ENCODE data around the gene NCS1. TPM values are rescaled to one million over a fixed set of nuclear protein-coding genes. Genes with fewer than 3 reads are reported as not detected.

NCS1 gene
- total and polyA plus RNA-seq, 2 of the 8 experiments (the other 6 are each of a cell fraction or from before 2014, with no cell fraction given) = 34.7 to 47.6 TPM

GRCh38 chr9:130265431-130266235, 93.4 kb downstream of the NCS1 start, which contains the start of gene HMCN2:
Gene HMCN2, plus strand, starts transcription at chr9:130265760. Its CDS starts 119 bp downstream, at chr9:130265879.
- no peak within 1 kb of the TSS; the same call in 1 of the 2 replicates for H2AK5ac ChIP-seq (ENCODE audit: low read depth, low read length)
- FAIRE-seq (no peak), DNase-seq (ENCODE audit: low read depth in 1 of 2, low spot score in 2 of 2) (peak in 1 of 2 experiments; percentile 76)
- H3K56ac ChIP-seq (replicated peaks; ENCODE audit: insufficient read length, low read depth, low read length) = no peak within 1 kb of the TSS
- peak within 1 kb of the TSS; percentile 95; the same call in 1 of the 2 replicates for H2BK20ac ChIP-seq (ENCODE audit: low read length)
- peak within 1 kb of the TSS; percentile 70 for H4K91ac ChIP-seq (replicated peaks; ENCODE audit: insufficient read length, low read length)
- ChIA-PET CTCF (ENCODE audit: partially characterized antibody) (interaction anchor here (1.0 kb wide), 1 partner anchor 29 kb away, joined by 6 read pairs; no protein-coding TSS in a partner anchor), POLR2A (ENCODE audit: partially characterized antibody) (interaction anchor here (0.8 to 1.4 kb wide), 6 partner anchors 11 to 53 kb away, joined by 3 to 4 read pairs (median 3); no protein-coding TSS in a partner anchor)
- H2AFZ ChIP-seq (ENCODE audit: low read length) = no peak within 1 kb of the TSS
- peak within 1 kb of the TSS; percentile 89; the same call in 1 of the 2 replicates for H2BK12ac ChIP-seq (ENCODE audit: low read depth, low read length)
- H2BK120ac ChIP-seq (replicated peaks; ENCODE audit: low read depth, low read length) = no peak within 1 kb of the TSS
- peak within 1 kb of the TSS; percentile 45 for H3K4ac ChIP-seq (replicated peaks; ENCODE audit: insufficient read length, low read depth, low read length)
- H3K4me1 ChIP-seq (replicated peaks in 1 of 4; ENCODE audit: control insufficient read depth in 3 of 4, insufficient read depth in 4 of 4, low read length in 3 of 4) = peaks cover 10 to 24% (median 15%) of the 10 kb centered on the region in 4 experiments
- peak within 1 kb of the TSS; percentile 88 for H3K18ac ChIP-seq (ENCODE audit: extremely low read depth, low read length)
- whole genome bisulfite sequencing, 2 experiments (ENCODE audit: extremely low coverage in 1 of 2, insufficient coverage in 1 of 2, insufficient read length in 1 of 2, insufficient replicate concordance in 2 of 2, low coverage in 1 of 2, low lambda C conversion rate in 2 of 2, missing lambda C conversion rate in 1 of 2) = 0% methylated on average over 23 of the region's 89 CpGs; no CpG with 5 or more reads in 1 of the 2 experiments
- peak within 1 kb of the TSS in 2 of 4 experiments; percentile 45 to 50; a peak in 5 of 7 replicates for H3K9ac ChIP-seq (replicated peaks in 1 of 4; ENCODE audit: extremely low read depth in 1 of 4, low read depth in 3 of 4, low read length in 3 of 4)
- H3K14ac ChIP-seq (ENCODE audit: insufficient read length) = no peak within 1 kb of the TSS
- peak within 1 kb of the TSS; percentile 38 to 68 (median 60) for H3K4me3 ChIP-seq (ENCODE audit: extremely low read depth in 1 of 4, insufficient read depth in 2 of 4, low read depth in 3 of 4, low read length in 4 of 4)
- no peak within 1 kb of the TSS for H3K27ac ChIP-seq (ENCODE audit: low read depth, low read length)
- peak within 1 kb of the TSS; percentile 95 for H2BK15ac ChIP-seq (ENCODE audit: low read length)
- no peaks in the 10 kb centered on the region for H3K36me3 ChIP-seq (ENCODE audit: control insufficient read depth in 2 of 4, insufficient read depth in 4 of 4, low read length in 3 of 4)
- no peaks in the 10 kb centered on the region for H3K9me3 ChIP-seq (ENCODE audit: insufficient read depth in 2 of 2, low read depth in 1 of 2, low read length in 1 of 2)
- no peaks in the 10 kb centered on the region; the same call in 1 of the 2 replicates for H3K79me1 ChIP-seq (ENCODE audit: low read depth, low read length)
- H4K20me1 ChIP-seq (replicated peaks in 1 of 2; ENCODE audit: control insufficient read depth in 1 of 2, insufficient read depth in 2 of 2, low read length in 2 of 2) = no peaks in the 10 kb centered on the region
- no peak within 1 kb of the TSS; the same call in 1 of the 2 replicates for H2BK5ac ChIP-seq (ENCODE audit: low read depth, low read length)
- H3K23ac ChIP-seq (ENCODE audit: insufficient read length) = no peak within 1 kb of the TSS
- peak within 1 kb of the TSS; percentile 78 to 82 for H3K4me2 ChIP-seq (ENCODE audit: insufficient read depth in 1 of 2, low read depth in 2 of 2, low read length in 2 of 2)
- H4K8ac ChIP-seq (ENCODE audit: extremely low read depth, insufficient read depth, low read length) = peak within 1 kb of the TSS; percentile 86
- peaks cover 0 to 6% of the 10 kb centered on the region in 2 experiments; a peak in 1 of 4 replicates for H3K79me2 ChIP-seq (ENCODE audit: control insufficient read depth in 1 of 2, insufficient read depth in 2 of 2, low read length in 2 of 2)
- H3K23me2 ChIP-seq (ENCODE audit: low read depth, low read length) = peaks cover 11% of the 10 kb centered on the region; the same call in 1 of the 2 replicates
- peaks cover 0 to 20% (median 14%) of the 10 kb centered on the region in 4 experiments; a peak in 6 of 7 replicates for H3K27me3 ChIP-seq (replicated peaks in 1 of 4; ENCODE audit: control insufficient read depth in 3 of 4, extremely low read depth in 1 of 4, insufficient read depth in 3 of 4, low read length in 3 of 4)
- peak within 1 kb of the TSS; percentile 32 for H4K5ac ChIP-seq (ENCODE audit: insufficient read length, low read depth, low read length)
- TF ChIP-seq POLR2AphosphoS5 (IDR thresholded peaks at IDR 0.05; ENCODE audit: low read depth, low read length) = no peak
- no peak for TF ChIP-seq TCF12 (IDR thresholded peaks at IDR 0.05; ENCODE audit: low read depth, low read length)
- peak; percentile 36 for TF ChIP-seq TAF7 (optimal IDR thresholded peaks at IDR 0.05; ENCODE audit: borderline replicate concordance, low read depth, low read length)
- no peak for TF ChIP-seq SP2 (IDR thresholded peaks at IDR 0.05; ENCODE audit: low read length)
- TF ChIP-seq CEBPB (IDR thresholded peaks at IDR 0.05; ENCODE audit: low read depth, low read length) = no peak
- peak in 1 of 2 experiments; percentile 59; a peak in 1 of 3 replicates for TF ChIP-seq EP300 (IDR thresholded peaks at IDR 0.05; ENCODE audit: borderline replicate concordance in 1 of 2, low read depth in 2 of 2, low read length in 2 of 2)
- TF ChIP-seq MAX (IDR thresholded peaks at IDR 0.05) = peak; percentile 84
- TF ChIP-seq PHF8 (conservative IDR thresholded peaks at IDR 0.05; ENCODE audit: low read depth, low read length) = peak; percentile 73
- TF ChIP-seq RXRA (IDR thresholded peaks at IDR 0.05; ENCODE audit: insufficient read depth, low read depth, low read length) = no peak
- TF ChIP-seq TAF1 (IDR thresholded peaks at IDR 0.05; ENCODE audit: low read depth, low read length) = peak; percentile 44; the same call in 1 of the 2 replicates
- TF ChIP-seq GTF2F1 (IDR thresholded peaks at IDR 0.05; ENCODE audit: borderline replicate concordance, low read depth, low read length) = no peak

Data from H1 (cell line).